Fibroblast of mammary gland (primary cell): ENCODE results near the gene NTNG1.

Source experiments
- DNase-seq: peaks from one replicate; pipeline ENCODE4 v3.0.0-alpha.2; 2010; ENCODE audit warnings: low read depth
- H3K4me3 ChIP-seq: 2 replicates; pipeline ENCODE4 v1.5.1; 2011; ENCODE audit warnings: low read depth, mild to moderate bottlenecking, low read length, moderate library complexity; ENCODE audit not compliant: control insufficient read depth
- CTCF ChIP-seq: conservative IDR thresholded peaks from 2 replicates; pipeline ENCODE4 v1.5.1; 2011; ENCODE audit warnings: low read depth, low read length, inconsistent platforms; ENCODE audit not compliant: control insufficient read depth, insufficient read depth

The NTNG1 gene

DNA sequence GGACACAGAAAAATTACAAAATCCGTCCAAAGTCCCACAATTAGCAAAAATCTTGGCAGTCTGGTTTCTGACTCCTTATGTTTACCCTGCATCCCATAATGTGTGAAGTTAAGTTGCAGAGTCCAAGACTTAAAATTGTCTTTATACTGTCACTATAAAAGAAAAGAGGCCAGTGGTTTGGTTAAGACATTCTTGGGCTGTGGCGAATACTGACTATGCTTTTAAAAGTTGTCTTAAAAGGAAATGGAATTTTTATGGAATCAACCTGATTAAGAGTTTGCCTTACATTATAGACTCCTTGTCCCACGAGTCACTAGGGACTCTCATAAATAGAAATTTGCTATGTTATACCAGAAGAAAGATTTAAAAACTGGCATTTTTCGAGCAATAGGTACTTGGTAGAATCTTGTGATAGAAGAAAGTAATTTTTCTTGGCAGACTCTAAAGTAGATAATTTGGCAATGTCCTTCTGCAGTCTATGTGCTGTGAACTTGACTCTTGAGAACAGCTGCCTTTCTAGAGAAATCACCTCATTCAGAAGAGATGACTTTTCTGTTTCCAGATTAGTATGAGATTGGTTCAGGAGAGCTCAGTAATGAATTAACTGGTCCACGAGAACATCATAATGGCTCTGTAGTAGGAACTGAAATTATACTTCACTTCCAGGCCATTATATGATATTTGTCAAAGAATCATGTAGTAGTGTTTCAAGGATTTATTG, 31.8 kb downstream of the NTNG1 start:
- DNase-seq: no peak
- no peak for TF ChIP-seq CTCF
- H3K4me3 ChIP-seq: no peak overlapping the region

GRCh38 chr1:107175102-107175909, 34.5 kb downstream of the NTNG1 start:
- DNase-seq: no peak
- TF ChIP-seq CTCF: no peak
- H3K4me3 ChIP-seq: no peak overlapping the region

DNA sequence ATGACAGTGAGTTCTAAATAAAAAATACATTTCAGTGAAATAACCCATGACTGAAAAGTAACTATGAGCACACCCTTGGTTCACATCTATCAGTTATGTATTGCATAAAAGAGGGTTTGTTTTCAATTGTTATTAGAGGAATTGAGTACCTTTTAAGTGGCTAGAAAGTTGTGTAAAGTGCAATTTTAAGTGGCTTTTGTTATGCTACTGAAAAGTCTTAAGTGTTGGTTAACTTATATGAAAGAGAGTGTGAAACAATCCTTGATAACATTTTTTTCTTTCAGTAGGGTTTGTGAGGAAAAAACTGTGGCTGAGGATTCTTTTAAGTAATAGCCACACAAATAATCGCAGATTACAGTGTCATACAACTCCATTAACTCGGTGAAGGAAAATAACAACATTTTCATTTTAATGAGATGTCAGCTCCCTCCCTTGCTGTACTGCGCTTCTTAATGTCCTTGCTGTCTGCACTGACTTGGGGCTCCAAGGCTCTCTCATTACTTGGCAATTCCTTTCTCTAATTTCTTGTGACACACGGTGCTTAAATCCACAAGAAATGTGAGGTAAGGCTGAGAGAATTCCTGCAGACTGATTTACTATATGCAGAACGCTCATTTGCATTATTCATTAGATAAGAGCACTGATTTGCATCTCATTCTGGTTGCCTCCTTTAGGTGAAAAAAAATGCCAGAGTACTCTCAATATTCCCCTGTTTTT, 40.6 kb downstream of the NTNG1 start:
- TF ChIP-seq CTCF: no peak
- H3K4me3 ChIP-seq: no peak overlapping the region
- no peak for DNase-seq

DNA sequence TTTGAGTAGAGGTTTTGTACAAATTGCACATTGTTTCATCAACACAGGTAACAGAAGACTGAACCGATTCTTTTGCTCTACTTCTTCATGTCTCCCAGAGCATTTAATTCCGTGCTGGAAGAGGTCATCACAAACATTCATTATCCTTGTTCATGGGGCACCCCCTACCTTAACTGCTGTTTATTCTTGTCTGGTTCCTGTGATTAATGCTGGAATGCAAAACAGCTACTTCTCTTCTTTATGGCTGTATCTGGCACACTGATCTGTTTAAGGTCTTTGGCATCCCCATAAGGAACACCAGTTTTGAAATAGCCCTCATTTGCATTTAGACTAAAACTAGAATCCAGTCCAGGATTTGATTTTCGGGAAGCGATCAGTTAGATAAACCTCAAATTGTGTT, 42.2 kb downstream of the NTNG1 start:
- H3K4me3 ChIP-seq: no peak overlapping the region
- DNase-seq: no peak
- TF ChIP-seq CTCF: no peak

DNA sequence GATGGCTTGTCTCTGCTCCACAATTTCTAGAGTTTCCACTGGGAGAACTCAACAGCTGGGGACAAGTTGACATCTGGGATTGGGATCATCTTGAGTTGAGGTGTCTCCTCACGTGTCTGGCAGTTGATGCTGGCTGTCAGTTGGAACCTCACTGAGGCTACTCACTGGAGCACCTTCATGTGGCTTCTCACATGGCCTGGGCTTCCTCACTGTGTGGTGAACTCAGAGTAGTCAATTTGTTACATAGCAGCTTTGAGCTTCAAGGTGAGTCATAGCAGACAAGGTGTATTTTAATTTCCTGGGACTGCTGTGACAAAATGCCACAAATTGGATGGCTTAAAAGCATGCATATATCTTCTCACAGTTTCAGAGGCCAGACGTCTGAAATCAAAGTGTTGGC, 44.0 kb downstream of the NTNG1 start:
- no peak for TF ChIP-seq CTCF
- no peak for DNase-seq

DNA sequence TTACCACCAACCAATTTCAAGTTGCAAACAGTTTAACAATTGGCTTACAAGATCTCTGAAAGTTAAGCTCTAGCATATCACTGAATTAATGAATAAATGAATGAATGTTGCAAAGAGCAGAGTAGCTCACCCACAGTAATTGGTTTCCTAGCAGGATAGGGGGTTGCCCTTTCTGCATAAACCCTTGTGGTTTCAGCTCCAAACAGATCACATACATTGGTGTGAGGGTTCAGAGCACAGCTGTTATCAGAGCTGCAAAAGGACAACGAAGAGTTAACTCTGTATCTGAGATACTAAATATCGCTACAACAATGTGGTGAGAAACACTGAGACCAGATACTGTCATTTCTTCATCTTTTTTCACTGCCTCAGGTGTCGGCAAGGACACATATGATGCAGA, 46.6 kb downstream of the NTNG1 start:
- no peak overlapping the region for H3K4me3 ChIP-seq
- no peak for DNase-seq
- no peak for TF ChIP-seq CTCF

More for the DNA sequence above, 44.0 kb downstream of the NTNG1 start:
- no peak overlapping the region for H3K4me3 ChIP-seq
